Right atrium auricular region (tissue), 2 donors: ENCODE results near the gene FZD8. TPM values are rescaled to one million over a fixed set of nuclear protein-coding genes. Genes with fewer than 3 reads are reported as not detected.

Experiments
- DNase-seq: peaks from one replicate; pipeline ENCODE4 v3.0.0-alpha.2; 2019; ENCODE audit warnings: low spot score
- H3K27ac ChIP-seq, 2 donors: fragments of 200-600 bp; sonication (generic); 1 replicate in 1 of 2; 2 replicates in 1 of 2; pipeline ENCODE4 v1.5.1; 2016 to 2019
- H3K27me3 ChIP-seq, 2 donors: fragments of 200-600 bp; sonication (generic); one replicate each; pipeline versions ENCODE4 v1.5.1 to v1.6.0; 2017 to 2019
- H3K36me3 ChIP-seq: fragments of 200-600 bp; sonication (generic); one replicate; pipeline ENCODE4 v1.5.1; 2016
- H3K4me1 ChIP-seq, 2 donors: fragments of 200-600 bp; sonication (generic); one replicate each; pipeline versions ENCODE4 v1.5.1 to v1.6.0; 2017 to 2019
- H3K4me3 ChIP-seq, 2 donors: fragments of 200-600 bp; sonication (generic); 1 replicate in 1 of 2; 2 replicates in 1 of 2; pipeline ENCODE4 v1.5.1; 2017 to 2019; ENCODE audit warnings: mild to moderate bottlenecking in 1 of 2, moderate library complexity in 1 of 2
- H3K9me3 ChIP-seq, 2 donors: fragments of 200-600 bp; sonication (generic); one replicate each; pipeline ENCODE4 v1.5.1; 2019
- total RNA-seq, 2 donors: library from RNA; depleted of rRNA; stranded (reverse); fragments of >200 nt; gene quantifications; one replicate each; pipeline ENCODE4 v1.1.0, GENCODE V29; 2016
- TF ChIP-seq, protein P1 (sequence below), 2 donors: fragments of 200-600 bp; sonication (generic); IDR thresholded peaks; one replicate each; pipeline ENCODE4 v1.5.1; 2019; ENCODE audit warnings: antibody characterized with exemption in 2 of 2

The FZD8 gene
- total RNA-seq, 2 donors from 2014 or later = 6.0 to 15.6 TPM

DNA sequence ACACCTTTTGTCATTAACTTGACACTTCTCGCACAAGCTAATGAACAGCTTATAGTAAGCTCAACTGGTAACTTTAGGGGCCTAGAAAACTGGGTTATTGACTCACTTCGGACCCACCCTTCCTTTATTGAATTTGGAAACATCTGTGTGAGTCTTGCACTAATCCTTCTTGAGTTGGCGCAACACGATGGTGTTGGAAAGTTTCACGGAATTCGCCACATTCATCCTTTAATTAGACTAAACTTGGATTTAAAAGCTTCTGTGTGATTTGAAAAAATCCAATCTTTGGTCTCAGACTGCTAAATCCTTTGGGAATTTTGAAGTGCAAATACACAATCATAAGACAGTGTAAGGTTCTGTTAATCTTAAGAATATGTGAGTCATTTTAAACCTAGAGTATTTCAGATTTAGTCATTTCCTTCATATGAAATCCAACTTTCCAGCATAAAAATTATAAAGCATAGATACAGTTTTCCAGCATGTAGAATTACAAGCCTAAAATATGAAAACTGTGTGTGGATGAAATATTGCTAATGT is 15.1 kb downstream of the FZD8 start:
- no peaks in the 10 kb centered on the region for H3K9me3 ChIP-seq
- no peaks in the 10 kb centered on the region for H3K4me1 ChIP-seq
- H3K27ac ChIP-seq = no peak overlapping the region
- no peaks in the 10 kb centered on the region for H3K27me3 ChIP-seq
- DNase-seq = no peak
- TF ChIP-seq, protein P1, sequence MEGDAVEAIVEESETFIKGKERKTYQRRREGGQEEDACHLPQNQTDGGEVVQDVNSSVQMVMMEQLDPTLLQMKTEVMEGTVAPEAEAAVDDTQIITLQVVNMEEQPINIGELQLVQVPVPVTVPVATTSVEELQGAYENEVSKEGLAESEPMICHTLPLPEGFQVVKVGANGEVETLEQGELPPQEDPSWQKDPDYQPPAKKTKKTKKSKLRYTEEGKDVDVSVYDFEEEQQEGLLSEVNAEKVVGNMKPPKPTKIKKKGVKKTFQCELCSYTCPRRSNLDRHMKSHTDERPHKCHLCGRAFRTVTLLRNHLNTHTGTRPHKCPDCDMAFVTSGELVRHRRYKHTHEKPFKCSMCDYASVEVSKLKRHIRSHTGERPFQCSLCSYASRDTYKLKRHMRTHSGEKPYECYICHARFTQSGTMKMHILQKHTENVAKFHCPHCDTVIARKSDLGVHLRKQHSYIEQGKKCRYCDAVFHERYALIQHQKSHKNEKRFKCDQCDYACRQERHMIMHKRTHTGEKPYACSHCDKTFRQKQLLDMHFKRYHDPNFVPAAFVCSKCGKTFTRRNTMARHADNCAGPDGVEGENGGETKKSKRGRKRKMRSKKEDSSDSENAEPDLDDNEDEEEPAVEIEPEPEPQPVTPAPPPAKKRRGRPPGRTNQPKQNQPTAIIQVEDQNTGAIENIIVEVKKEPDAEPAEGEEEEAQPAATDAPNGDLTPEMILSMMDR (IDR thresholded peaks at IDR 0.05) = no peak
- no peak overlapping the region for H3K4me3 ChIP-seq
- no peaks in the 10 kb centered on the region for H3K36me3 ChIP-seq

DNA sequence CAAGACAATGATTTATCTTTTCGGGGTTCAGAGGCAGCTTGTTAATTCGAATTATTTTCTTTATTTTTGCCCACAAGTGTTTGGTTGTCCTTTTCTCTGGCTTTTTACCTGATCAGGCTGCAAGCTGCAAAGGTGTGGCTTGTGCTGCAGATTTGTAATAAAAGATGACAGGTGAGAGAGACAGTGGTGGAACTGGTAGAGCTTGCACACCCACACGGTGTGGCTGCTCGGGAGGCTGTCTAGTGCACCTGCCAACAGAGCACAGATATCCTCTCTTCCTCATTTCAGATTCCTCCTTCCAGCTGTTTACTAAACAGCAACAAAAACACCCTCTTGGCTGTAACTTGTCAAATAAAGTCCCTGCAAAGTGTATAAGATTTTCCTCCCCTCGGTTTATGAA is 27.8 kb downstream of the FZD8 start:
- Histone ChIP-seq H3K27ac (no peak overlapping the region), H3K9me3 (no peaks in the 10 kb centered on the region), H3K4me3 (no peak overlapping the region), H3K36me3 (no peaks in the 10 kb centered on the region), H3K4me1 (no peaks in the 10 kb centered on the region), H3K27me3 (no peaks in the 10 kb centered on the region)
- TF ChIP-seq, protein P1 (IDR thresholded peaks at IDR 0.05) = no peak
- DNase-seq = no peak

DNA sequence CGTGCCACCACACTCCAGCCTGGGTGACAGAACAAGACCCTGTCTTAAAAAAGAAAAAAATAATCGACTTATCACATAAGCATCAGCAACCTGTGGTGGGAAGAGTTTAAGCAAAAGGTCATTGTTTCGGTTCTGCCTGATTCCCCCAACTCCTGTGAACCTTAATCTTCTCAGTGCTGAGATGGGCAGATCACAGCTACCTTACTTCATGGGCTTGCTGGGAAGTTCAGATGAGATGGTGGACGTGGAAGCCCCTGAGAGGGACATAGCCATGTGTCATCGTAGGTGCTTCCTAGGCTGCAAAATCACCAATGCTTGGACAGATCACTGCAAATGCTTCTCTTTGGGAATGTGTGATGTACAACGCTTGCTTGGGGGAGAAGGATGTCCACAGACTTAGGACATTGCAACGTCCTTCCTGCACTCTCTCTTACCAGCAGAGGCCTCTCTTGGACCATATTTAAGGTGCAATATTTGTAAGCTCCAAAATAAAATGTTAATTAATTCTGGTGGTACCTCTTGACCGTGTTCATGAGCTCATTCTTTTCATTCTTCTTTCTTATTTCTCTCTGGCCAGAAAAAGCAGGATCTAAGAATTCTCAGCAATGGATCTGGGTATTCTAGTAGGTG is 28.4 kb downstream of the FZD8 start:
- no peaks in the 10 kb centered on the region for H3K9me3 ChIP-seq
- H3K27me3 ChIP-seq = no peaks in the 10 kb centered on the region
- H3K4me3 ChIP-seq = no peak overlapping the region
- H3K27ac ChIP-seq = no peak overlapping the region
- DNase-seq = no peak
- TF ChIP-seq, protein P1 (IDR thresholded peaks at IDR 0.05) = peak in 1 of 2 donors; percentile 47
- no peaks in the 10 kb centered on the region for H3K36me3 ChIP-seq
- H3K4me1 ChIP-seq = no peaks in the 10 kb centered on the region

DNA sequence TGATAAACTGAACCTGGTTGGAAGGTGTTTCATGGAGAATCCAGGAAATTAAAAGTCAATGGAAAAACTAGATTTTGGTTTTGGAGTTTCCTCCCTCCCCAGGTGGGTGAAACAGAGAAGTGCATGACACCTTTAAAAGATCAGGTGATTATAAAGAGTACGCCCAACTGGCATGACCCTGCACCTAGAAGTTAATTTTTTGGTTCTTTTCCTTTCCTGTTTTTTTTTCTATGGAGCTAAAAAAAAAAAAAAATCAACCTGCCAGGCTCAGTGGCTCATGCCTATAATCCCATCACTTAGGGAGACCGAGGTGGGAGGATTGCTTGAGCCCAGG is 29.0 kb downstream of the FZD8 start:
- Histone ChIP-seq H3K36me3 (no peaks in the 10 kb centered on the region), H3K27ac (no peak overlapping the region), H3K27me3 (peaks cover 0 to 3% of the 10 kb centered on the region in 2 donors), H3K9me3 (no peaks in the 10 kb centered on the region), H3K4me1 (peaks cover 0 to 4% of the 10 kb centered on the region in 2 donors), H3K4me3 (no peak overlapping the region)
- TF ChIP-seq, protein P1 (IDR thresholded peaks at IDR 0.05) = no peak
- no peak for DNase-seq

DNA sequence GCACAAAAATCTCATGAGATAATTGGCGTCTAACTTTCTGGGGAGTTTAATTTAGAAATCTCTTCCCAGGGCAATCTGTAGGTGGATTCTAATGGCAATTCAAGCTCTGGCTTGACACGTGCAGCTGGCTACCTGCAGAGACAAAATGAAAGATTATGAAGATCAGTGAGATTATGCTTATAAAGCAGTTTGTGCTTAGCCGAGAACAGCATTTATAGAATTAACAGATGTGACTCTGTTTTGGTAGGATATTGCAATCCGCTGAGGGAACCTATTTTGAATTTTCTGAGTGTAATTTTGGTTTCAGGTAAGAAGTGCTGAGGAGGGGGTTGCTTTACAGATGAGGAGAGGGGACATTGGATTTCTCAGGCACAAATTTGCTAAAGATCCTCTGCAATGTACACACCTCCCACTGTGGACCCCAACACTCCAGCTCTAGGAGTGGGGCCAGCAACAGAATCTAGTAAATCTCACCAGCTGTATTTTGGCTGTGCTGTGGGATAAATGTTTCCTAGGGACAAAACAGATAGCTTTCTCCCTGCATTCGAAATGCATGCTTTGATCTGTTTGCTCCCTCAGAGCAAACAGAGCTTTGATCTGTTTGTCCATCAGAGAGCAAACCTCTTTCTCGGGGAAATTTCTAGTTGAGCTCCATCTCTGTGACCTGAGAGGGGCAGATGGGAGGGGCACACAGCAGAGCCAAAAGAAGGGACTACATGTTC is 29.6 kb downstream of the FZD8 start:
- Histone ChIP-seq H3K4me1 (peaks cover 0 to 9% of the 10 kb centered on the region in 2 donors), H3K9me3 (no peaks in the 10 kb centered on the region), H3K36me3 (no peaks in the 10 kb centered on the region), H3K4me3 (no peak overlapping the region), H3K27ac (no peak overlapping the region), H3K27me3 (peaks cover 0 to 9% of the 10 kb centered on the region in 2 donors)
- TF ChIP-seq, protein P1 (IDR thresholded peaks at IDR 0.05) = no peak
- DNase-seq = no peak
